ENCODE results near the gene PCGF3. TPM values are rescaled to one million over a fixed set of nuclear protein-coding genes. Genes with fewer than 3 reads are reported as not detected.

PCGF3 gene
- polyA plus RNA-seq, 1 experiment: 37.2 TPM

GRCh38 chr4:712916-713632, 7.4 kb downstream of the PCGF3 start:
- ChIA-PET POLR2A (no interaction called here), CTCF (interaction anchor here (0.7 kb wide), 1 partner anchor 34 kb away, joined by 3 read pairs; no protein-coding TSS in a partner anchor)
- TF ChIP-seq CTCF (IDR thresholded peaks at IDR 0.05; ENCODE audit: low read depth, low read length): no peak

GRCh38 chr4:714087-714486, 8.5 kb downstream of the PCGF3 start:
- Histone ChIP-seq H3K27ac (ENCODE audit: low read depth, low read length) (no peak overlapping the region), H3K27me3 (ENCODE audit: control insufficient read depth, insufficient read depth, low read length) (no peaks in the 10 kb centered on the region), H3K4me3 (ENCODE audit: low read depth, low read length) (no peak overlapping the region), H3K9me3 (ENCODE audit: control insufficient read depth, insufficient read depth, low read length) (peaks cover 11% of the 10 kb centered on the region; the same call in 1 of the 2 replicates)
- DNase-seq (ENCODE audit: low read depth, low spot score): no peak
- POLR2A ChIA-PET: no interaction called here
- CTCF ChIA-PET: interaction anchor here (0.7 kb wide), 1 partner anchor 35 kb away, joined by 3 read pairs; no protein-coding TSS in a partner anchor
- TF ChIP-seq CTCF (IDR thresholded peaks at IDR 0.05; ENCODE audit: low read depth, low read length): no peak

More at GRCh38 chr4:712916-713632, 7.4 kb downstream of the PCGF3 start:
- Histone ChIP-seq H3K27me3 (ENCODE audit: control insufficient read depth, insufficient read depth, low read length) (no peaks in the 10 kb centered on the region), H3K4me3 (ENCODE audit: low read depth, low read length) (no peak overlapping the region), H3K9me3 (ENCODE audit: control insufficient read depth, insufficient read depth, low read length) (peaks cover 7% of the 10 kb centered on the region; the same call in 1 of the 2 replicates), H3K27ac (ENCODE audit: low read depth, low read length) (no peak overlapping the region)
- no peak for DNase-seq (ENCODE audit: low read depth, low spot score)

DNA sequence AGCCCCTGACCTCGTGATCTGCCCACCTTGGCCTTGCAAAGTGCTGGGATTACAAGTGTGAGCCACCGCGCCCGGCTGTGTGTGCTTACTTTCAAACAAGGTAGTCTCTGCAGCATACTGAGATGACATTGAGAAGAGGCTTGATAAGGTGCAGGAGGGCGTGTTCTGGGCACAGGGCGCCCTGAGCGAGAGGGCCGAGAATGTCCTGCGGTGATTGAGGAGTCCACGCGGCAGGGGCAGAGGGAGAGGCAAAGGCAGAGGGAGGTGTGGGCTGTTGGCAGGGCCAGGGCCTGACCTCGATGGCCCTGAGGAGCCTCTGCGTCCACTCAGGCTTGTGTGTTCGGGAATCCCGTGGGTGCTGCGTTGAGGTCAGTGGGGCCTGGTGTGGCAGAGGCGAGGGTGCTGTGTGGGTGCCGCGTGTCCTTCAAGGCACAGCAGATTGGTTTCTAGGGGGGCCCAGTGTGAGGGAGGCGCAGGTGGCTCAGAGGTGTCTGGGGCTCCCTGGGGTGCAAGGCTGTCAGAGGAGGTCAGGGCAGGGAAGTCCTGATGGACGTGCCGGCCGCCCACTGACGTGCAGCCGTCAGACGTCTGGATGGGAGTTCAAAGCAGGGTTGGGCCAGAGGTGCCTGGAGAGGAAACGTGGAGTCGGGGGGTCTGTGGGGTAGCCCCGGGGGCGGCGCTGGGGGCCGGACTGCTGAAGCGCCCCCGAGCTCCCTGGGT, 12.1 kb downstream of the PCGF3 start:
- Histone ChIP-seq H3K9me3 (ENCODE audit: control insufficient read depth, insufficient read depth, low read length) (peaks cover 38% of the 10 kb centered on the region), H3K4me3 (ENCODE audit: low read depth, low read length) (no peak overlapping the region), H3K27ac (ENCODE audit: low read depth, low read length) (no peak overlapping the region), H3K27me3 (ENCODE audit: control insufficient read depth, insufficient read depth, low read length) (no peaks in the 10 kb centered on the region)
- TF ChIP-seq CTCF (IDR thresholded peaks at IDR 0.05; ENCODE audit: low read depth, low read length): no peak
- DNase-seq (ENCODE audit: low read depth, low spot score): no peak
- POLR2A ChIA-PET: no interaction called here
- CTCF ChIA-PET: no interaction called here

GRCh38 chr4:718460-718859, 12.8 kb downstream of the PCGF3 start:
- H3K4me3 ChIP-seq (ENCODE audit: low read depth, low read length): no peak overlapping the region
- no peaks in the 10 kb centered on the region for H3K27me3 ChIP-seq (ENCODE audit: control insufficient read depth, insufficient read depth, low read length)
- H3K9me3 ChIP-seq (ENCODE audit: control insufficient read depth, insufficient read depth, low read length): peaks cover 38% of the 10 kb centered on the region
- H3K27ac ChIP-seq (ENCODE audit: low read depth, low read length): no peak overlapping the region
- DNase-seq (ENCODE audit: low read depth, low spot score): no peak
- ChIA-PET CTCF (no interaction called here), POLR2A (no interaction called here)
- TF ChIP-seq CTCF (IDR thresholded peaks at IDR 0.05; ENCODE audit: low read depth, low read length): no peak

Data from AG04450 (cell line).